HepG2 (cell line): ENCODE results near the gene UTS2R. TPM values are rescaled to one million over a fixed set of nuclear protein-coding genes. Genes with fewer than 3 reads are reported as not detected.

Experiments used
- BRD4 ChIP-seq: sonication (generic); formaldehyde crosslinking; IDR thresholded peaks from 2 replicates; pipeline ENCODE4 v1.4.0; 2020; ENCODE audit warnings: missing genetic modification reagents
- CHD2 ChIP-seq: IDR thresholded peaks from 2 replicates; pipeline ENCODE4 v1.6.1; 2011; ENCODE audit warnings: low read depth, low read length, improper control_type of control experiment
- FOXA3 ChIP-seq: IDR thresholded peaks from 2 replicates; pipeline ENCODE4 v1.6.1; 2016; ENCODE audit warnings: missing genetic modification reagents, missing compliant biosample characterization
- GABPA ChIP-seq, 2 experiments: IDR thresholded peaks; 2 replicates each; pipeline ENCODE4 v1.6.1; 2011 to 2016; ENCODE audit warnings: low read depth in 2 of 2, low read length in 1 of 2, missing biosample characterization in 1 of 2, missing genetic modification characterization in 1 of 2
- HOXD1 ChIP-seq: sonication (generic); formaldehyde crosslinking; IDR thresholded peaks from 2 replicates; pipeline ENCODE4 v1.5.0; 2020; ENCODE audit warnings: missing genetic modification reagents
- KMT2B ChIP-seq: IDR thresholded peaks from 2 replicates; pipeline ENCODE4 v1.6.1; 2016; ENCODE audit warnings: missing genetic modification reagents, missing compliant biosample characterization
- MYC ChIP-seq: sonication (generic); formaldehyde crosslinking; IDR thresholded peaks from 2 replicates; pipeline ENCODE4 v1.9.0; 2021; ENCODE audit warnings: missing genetic modification reagents, borderline replicate concordance
- NFKB2 ChIP-seq: sonication (generic); formaldehyde crosslinking; IDR thresholded peaks from 2 replicates; pipeline ENCODE4 v1.4.0; 2020; ENCODE audit warnings: missing genetic modification reagents, borderline replicate concordance
- NFKBIZ ChIP-seq: IDR thresholded peaks from 2 replicates; pipeline ENCODE4 v1.6.1; 2018; ENCODE audit warnings: missing genetic modification reagents, missing compliant biosample characterization
- NRL ChIP-seq: sonication (generic); formaldehyde crosslinking; IDR thresholded peaks from 2 replicates; pipeline ENCODE4 v1.5.0; 2020; ENCODE audit warnings: missing genetic modification reagents, mild to moderate bottlenecking, moderate library complexity, borderline replicate concordance
- TMF1 ChIP-seq: sonication (generic); formaldehyde crosslinking; IDR thresholded peaks from 2 replicates; pipeline ENCODE4 v1.8.1; 2022; ENCODE audit warnings: low read depth, missing genetic modification reagents
- ZNF256 ChIP-seq: sonication (generic); formaldehyde crosslinking; conservative IDR thresholded peaks from 2 replicates; pipeline ENCODE4 v1.4.0; 2020; ENCODE audit warnings: missing genetic modification reagents
- ZNF350 ChIP-seq: sonication (generic); formaldehyde crosslinking; IDR thresholded peaks from 2 replicates; pipeline ENCODE4 v1.4.0; 2020; ENCODE audit warnings: mild to moderate bottlenecking, low read depth, missing genetic modification reagents, borderline replicate concordance
- ZNF547 ChIP-seq: sonication (generic); formaldehyde crosslinking; IDR thresholded peaks from 2 replicates; pipeline ENCODE4 v1.5.1; 2020; ENCODE audit warnings: mild to moderate bottlenecking, missing genetic modification reagents
- ZNF891 ChIP-seq: sonication (generic); formaldehyde crosslinking; IDR thresholded peaks from 2 replicates; pipeline ENCODE4 v1.5.0; 2020; ENCODE audit warnings: mild to moderate bottlenecking, missing genetic modification reagents
- polyA plus RNA-seq, 8 experiments: library from polyadenylated mRNA; depleted of rRNA in 3 of 8; stranded (reverse) in 7 of 8; unstranded in 1 of 8; fragments of >200 nt; fragmentation: Illumina TruSeq in 4 of 8; extraction: Trizol in 4 of 8; gene quantifications; 2 replicates each; pipeline versions ENCODE4 v1.2.1 to v1.2.3, GENCODE V29; 2011 to 2016; ENCODE audit warnings: low read depth in 4 of 8, missing spikeins in 1 of 8, mixed read lengths in 1 of 8; ENCODE audit not compliant: insufficient read depth in 1 of 8
- total RNA-seq, 5 experiments: library from RNA; depleted of rRNA; stranded (reverse); fragments of >200 nt; fragmentation: Illumina TruSeq; extraction: Trizol; gene quantifications; 2 replicates each; pipeline ENCODE4 v1.2.3, GENCODE V29; 2016; ENCODE audit warnings: low read depth in 1 of 5
- TF ChIP-seq, protein P1 (sequence below): IDR thresholded peaks from 2 replicates; pipeline ENCODE4 v1.6.1; 2016; ENCODE audit warnings: mild to moderate bottlenecking
- TF ChIP-seq, protein P2 (sequence below), 2 experiments: sonication (generic) in 1 of 2; formaldehyde crosslinking in 1 of 2; IDR thresholded peaks; 2 replicates each; pipeline versions ENCODE4 v1.4.0 to v1.6.1; 2018 to 2020; ENCODE audit warnings: missing genetic modification reagents in 2 of 2, borderline replicate concordance in 1 of 2, low read depth in 1 of 2, mild to moderate bottlenecking in 1 of 2, missing biosample characterization in 1 of 2
- TF ChIP-seq, protein P3 (sequence below): sonication (generic); formaldehyde crosslinking; IDR thresholded peaks from 2 replicates; pipeline ENCODE4 v1.4.0; 2020; ENCODE audit warnings: missing genetic modification reagents, borderline replicate concordance
- TF ChIP-seq, protein P4 (sequence below): IDR thresholded peaks from 2 replicates; pipeline ENCODE4 v1.6.1; 2016; ENCODE audit warnings: low read depth
- TF ChIP-seq, protein P5 (sequence below): sonication (generic); formaldehyde crosslinking; IDR thresholded peaks from 2 replicates; pipeline ENCODE4 v1.8.1; 2023; ENCODE audit warnings: mild to moderate bottlenecking, missing genetic modification reagents

UTS2R gene
- total and polyA plus RNA-seq, 2 of the 13 experiments (the other 11 are each of a cell fraction or from before 2014, with no cell fraction given): 0.13 to 0.15 TPM

DNA sequence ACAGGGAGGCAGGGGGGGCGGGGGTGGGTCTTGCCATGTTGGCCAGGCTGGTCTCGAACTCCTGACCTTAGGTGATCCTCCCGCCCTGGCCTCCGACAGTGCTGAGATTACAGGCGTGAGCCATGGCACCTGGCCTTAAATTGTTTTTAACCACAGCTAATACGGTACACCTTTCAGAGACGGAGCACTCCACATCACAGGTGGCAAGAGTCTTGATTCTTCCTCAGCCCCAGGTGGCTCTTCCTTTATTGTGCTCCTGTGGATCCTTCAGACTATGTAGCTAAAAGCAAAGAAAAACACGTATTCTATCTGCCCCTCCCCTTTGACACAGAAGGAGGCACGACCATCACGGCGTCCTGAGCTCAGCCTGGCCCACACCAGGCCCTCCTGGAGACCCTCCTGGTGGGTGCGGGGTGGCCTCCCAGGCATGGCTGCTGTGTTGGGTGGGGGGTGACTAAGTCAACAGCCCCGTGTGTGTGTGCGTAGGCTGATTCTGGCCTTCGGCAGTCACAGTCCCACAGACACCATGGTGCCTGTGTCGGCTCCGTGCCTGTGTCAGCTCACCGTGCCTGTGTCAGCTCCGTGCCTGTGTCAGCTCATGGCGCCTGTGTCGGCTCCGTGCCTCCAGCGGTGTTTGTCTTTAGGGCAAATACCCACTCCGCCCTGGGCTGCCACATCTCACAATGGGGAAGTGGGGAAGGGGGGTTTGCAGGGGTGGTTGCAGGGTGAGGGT is 27.2 kb upstream of the UTS2R start (continued):
- TF ChIP-seq, protein P1, sequence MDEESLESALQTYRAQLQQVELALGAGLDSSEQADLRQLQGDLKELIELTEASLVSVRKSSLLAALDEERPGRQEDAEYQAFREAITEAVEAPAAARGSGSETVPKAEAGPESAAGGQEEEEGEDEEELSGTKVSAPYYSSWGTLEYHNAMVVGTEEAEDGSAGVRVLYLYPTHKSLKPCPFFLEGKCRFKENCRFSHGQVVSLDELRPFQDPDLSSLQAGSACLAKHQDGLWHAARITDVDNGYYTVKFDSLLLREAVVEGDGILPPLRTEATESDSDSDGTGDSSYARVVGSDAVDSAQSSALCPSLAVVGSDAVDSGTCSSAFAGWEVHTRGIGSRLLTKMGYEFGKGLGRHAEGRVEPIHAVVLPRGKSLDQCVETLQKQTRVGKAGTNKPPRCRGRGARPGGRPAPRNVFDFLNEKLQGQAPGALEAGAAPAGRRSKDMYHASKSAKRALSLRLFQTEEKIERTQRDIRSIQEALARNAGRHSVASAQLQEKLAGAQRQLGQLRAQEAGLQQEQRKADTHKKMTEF: 0 out of 2 replicates have a peak, but pooled peaks have one; percentile 15
- TF ChIP-seq GABPA (IDR thresholded peaks at IDR 0.05; ENCODE audit: low read depth, low read length) (no peak), GABPA (CRISPR knock-in tag; IDR thresholded peaks at IDR 0.05; ENCODE audit: low read depth) (no peak), NFKB2 (CRISPR knock-in tag) (peak; percentile 39; the same call in 1 of the 2 replicates), NRL (CRISPR knock-in tag) (peak; percentile 75; the same call in 1 of the 2 replicates), ZNF891 (CRISPR knock-in tag) (peak; percentile 69; the same call in 1 of the 2 replicates), CHD2 (no peak), FOXA3 (CRISPR knock-in tag) (peak; percentile 13; the same call in 1 of the 2 replicates), KMT2B (CRISPR knock-in tag) (no peak), NFKBIZ (CRISPR knock-in tag) (no peak), TMF1 (no peak), HOXD1 (no peak), BRD4 (CRISPR knock-in tag) (0 out of 2 replicates have a peak, but pooled peaks have one; percentile 47), MYC (CRISPR knock-in tag) (no peak), ZNF256 (CRISPR knock-in tag) (no peak), ZNF350 (0 out of 2 replicates have a peak, but pooled peaks have one; percentile 22), ZNF547 (CRISPR knock-in tag) (peak; percentile 11; the same call in 1 of the 2 replicates)
- TF ChIP-seq, protein P2, sequence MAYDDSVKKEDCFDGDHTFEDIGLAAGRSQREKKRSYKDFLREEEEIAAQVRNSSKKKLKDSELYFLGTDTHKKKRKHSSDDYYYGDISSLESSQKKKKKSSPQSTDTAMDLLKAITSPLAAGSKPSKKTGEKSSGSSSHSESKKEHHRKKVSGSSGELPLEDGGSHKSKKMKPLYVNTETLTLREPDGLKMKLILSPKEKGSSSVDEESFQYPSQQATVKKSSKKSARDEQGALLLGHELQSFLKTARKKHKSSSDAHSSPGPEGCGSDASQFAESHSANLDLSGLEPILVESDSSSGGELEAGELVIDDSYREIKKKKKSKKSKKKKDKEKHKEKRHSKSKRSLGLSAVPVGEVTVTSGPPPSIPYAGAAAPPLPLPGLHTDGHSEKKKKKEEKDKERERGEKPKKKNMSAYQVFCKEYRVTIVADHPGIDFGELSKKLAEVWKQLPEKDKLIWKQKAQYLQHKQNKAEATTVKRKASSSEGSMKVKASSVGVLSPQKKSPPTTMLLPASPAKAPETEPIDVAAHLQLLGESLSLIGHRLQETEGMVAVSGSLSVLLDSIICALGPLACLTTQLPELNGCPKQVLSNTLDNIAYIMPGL (CRISPR knock-in tag; IDR thresholded peaks at IDR 0.05; ENCODE audit: borderline replicate concordance in 1 of 2, low read depth in 1 of 2): no peak
- TF ChIP-seq, protein P3, sequence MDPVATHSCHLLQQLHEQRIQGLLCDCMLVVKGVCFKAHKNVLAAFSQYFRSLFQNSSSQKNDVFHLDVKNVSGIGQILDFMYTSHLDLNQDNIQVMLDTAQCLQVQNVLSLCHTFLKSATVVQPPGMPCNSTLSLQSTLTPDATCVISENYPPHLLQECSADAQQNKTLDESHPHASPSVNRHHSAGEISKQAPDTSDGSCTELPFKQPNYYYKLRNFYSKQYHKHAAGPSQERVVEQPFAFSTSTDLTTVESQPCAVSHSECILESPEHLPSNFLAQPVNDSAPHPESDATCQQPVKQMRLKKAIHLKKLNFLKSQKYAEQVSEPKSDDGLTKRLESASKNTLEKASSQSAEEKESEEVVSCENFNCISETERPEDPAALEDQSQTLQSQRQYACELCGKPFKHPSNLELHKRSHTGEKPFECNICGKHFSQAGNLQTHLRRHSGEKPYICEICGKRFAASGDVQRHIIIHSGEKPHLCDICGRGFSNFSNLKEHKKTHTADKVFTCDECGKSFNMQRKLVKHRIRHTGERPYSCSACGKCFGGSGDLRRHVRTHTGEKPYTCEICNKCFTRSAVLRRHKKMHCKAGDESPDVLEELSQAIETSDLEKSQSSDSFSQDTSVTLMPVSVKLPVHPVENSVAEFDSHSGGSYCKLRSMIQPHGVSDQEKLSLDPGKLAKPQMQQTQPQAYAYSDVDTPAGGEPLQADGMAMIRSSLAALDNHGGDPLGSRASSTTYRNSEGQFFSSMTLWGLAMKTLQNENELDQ: no peak
- TF ChIP-seq, protein P4, sequence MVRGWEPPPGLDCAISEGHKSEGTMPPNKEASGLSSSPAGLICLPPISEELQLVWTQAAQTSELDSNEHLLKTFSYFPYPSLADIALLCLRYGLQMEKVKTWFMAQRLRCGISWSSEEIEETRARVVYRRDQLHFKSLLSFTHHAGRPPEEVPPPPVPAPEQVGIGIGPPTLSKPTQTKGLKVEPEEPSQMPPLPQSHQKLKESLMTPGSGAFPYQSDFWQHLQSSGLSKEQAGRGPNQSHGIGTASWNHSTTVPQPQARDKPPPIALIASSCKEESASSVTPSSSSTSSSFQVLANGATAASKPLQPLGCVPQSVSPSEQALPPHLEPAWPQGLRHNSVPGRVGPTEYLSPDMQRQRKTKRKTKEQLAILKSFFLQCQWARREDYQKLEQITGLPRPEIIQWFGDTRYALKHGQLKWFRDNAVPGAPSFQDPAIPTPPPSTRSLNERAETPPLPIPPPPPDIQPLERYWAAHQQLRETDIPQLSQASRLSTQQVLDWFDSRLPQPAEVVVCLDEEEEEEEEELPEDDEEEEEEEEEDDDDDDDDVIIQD (CRISPR knock-in tag): no peak
- TF ChIP-seq, protein P5, sequence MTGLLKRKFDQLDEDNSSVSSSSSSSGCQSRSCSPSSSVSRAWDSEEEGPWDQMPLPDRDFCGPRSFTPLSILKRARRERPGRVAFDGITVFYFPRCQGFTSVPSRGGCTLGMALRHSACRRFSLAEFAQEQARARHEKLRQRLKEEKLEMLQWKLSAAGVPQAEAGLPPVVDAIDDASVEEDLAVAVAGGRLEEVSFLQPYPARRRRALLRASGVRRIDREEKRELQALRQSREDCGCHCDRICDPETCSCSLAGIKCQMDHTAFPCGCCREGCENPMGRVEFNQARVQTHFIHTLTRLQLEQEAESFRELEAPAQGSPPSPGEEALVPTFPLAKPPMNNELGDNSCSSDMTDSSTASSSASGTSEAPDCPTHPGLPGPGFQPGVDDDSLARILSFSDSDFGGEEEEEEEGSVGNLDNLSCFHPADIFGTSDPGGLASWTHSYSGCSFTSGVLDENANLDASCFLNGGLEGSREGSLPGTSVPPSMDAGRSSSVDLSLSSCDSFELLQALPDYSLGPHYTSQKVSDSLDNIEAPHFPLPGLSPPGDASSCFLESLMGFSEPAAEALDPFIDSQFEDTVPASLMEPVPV: peak; percentile 55; the same call in 1 of the 2 replicates
